GM20000 (cell line): ENCODE data around the gene PCNX2.

Source experiments
- DNase-seq: peaks from one replicate; pipeline ENCODE4 v3.0.0; 2012; ENCODE audit warnings: low spot score
- TF ChIP-seq, protein P1 (sequence below): IDR thresholded peaks from 2 replicates; pipeline ENCODE4 v1.5.1; 2012; ENCODE audit warnings: mild to moderate bottlenecking, control low read depth; ENCODE audit errors: extremely low read depth, missing control alignments

Gene PCNX2

DNA sequence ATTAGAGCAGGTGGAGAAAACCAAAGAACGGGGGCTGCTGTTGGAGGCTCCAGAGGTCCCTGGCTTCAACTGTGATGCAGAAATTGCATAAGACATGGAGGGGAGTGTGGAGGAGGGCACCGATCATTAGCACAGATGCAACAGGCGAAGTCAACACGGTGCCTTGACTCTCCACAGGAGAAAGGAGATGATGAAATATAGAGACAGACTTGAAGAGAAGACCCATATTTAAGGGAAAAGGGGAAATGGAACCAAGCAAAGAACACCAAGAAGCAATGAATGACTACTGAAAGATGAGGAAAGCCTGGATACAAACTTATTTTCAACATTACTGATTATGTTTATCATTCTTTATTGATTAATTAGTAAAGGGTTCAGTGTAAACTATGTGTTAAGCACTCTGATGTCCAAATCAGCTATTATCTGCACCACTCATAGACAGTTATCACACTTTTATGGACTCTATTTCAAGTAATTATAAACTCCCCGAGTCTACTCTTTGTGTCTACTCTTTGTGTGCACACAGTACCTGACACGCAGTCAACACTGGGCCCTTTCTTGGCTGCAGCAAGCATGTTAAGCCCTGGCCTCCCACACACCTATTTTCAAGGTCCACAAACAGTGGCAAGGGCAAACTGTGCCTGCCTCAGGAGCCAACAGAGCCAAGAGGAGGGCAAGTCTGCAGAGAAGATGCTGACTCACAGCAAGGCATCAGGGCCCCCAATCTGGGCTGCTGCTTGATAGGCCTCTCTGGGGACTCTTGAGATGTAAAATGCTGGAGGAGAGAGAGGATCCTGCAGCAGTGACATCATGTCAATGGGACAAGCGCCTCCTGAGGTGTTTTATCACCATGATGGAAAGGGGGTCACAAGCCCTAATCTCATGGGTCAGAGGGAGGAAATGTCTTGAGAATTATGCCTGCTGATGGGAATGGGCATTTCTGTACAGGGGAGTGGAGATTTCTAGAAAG, 17.6 kb downstream of the PCNX2 start:
- DNase-seq = no peak
- TF ChIP-seq, protein P1, sequence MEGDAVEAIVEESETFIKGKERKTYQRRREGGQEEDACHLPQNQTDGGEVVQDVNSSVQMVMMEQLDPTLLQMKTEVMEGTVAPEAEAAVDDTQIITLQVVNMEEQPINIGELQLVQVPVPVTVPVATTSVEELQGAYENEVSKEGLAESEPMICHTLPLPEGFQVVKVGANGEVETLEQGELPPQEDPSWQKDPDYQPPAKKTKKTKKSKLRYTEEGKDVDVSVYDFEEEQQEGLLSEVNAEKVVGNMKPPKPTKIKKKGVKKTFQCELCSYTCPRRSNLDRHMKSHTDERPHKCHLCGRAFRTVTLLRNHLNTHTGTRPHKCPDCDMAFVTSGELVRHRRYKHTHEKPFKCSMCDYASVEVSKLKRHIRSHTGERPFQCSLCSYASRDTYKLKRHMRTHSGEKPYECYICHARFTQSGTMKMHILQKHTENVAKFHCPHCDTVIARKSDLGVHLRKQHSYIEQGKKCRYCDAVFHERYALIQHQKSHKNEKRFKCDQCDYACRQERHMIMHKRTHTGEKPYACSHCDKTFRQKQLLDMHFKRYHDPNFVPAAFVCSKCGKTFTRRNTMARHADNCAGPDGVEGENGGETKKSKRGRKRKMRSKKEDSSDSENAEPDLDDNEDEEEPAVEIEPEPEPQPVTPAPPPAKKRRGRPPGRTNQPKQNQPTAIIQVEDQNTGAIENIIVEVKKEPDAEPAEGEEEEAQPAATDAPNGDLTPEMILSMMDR = no peak

DNA sequence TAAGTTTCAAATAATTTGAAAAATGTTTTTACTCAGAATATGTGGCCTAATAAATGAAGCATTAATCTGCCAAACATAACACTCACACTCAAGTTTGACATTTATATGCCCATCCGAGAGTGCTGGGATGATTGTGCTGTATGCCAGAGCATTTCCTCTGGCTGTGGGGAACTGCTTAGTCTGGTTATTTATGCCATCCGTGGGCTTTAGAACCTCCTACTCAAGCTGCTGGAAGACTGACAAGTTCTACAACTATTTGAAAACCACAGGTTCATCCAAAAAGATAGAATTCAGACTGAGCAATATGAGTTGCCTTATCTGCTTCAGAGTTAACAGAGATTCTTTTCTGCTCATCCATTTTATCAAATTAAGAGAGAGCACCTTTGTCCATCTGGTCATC, 25.9 kb downstream of the PCNX2 start:
- TF ChIP-seq, protein P1 = no peak
- no peak for DNase-seq

DNA sequence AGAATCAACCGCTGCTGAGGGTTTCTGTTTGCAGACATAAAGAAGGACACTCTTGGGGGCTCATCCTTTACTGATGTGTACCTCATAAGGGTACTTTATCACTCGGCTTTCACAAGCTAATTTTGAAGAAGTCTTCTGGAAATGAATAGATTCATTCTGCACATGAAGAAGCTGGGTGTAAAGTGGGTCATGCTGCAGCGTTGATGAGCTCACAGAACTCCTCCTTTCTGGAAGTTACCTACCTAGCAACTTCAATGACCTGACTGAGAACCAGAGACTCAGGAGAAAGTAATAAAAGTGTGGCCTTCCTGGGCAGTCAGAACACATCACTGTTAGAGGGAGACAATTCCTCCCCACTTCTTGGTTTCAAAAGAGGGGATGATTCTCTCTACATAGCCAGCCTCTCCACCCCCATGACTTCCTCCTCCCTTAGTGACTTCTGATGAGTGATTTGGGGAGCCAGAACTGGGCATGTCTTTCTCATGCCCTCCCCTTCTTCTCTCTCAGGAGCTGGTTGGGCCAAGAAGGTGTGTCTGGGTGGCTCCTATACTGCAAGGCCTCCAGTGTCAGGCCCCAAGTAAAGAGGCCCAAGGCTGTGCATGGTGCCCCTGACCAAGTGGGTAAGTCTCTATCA, 27.0 kb downstream of the PCNX2 start:
- TF ChIP-seq, protein P1 = no peak
- no peak for DNase-seq

DNA sequence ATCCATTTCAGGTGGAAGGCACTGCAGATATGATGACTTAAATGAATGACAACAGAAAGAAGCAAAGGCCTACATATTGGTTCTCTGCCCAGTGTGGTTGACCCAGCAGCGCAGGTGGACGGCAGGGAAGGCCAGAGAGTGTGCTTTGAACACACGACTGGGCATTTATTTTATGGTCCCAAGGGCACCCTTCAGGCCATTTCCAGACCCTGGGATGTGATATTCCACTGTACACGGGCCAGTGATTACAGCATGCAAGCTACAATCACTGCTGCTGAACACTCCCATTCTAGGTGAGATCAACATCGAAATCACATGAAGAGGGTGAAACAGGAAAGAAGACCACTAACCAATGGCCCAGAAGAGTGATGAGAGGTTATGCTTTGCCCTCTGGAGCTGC, 33.8 kb downstream of the PCNX2 start:
- TF ChIP-seq, protein P1 = no peak
- no peak for DNase-seq

DNA sequence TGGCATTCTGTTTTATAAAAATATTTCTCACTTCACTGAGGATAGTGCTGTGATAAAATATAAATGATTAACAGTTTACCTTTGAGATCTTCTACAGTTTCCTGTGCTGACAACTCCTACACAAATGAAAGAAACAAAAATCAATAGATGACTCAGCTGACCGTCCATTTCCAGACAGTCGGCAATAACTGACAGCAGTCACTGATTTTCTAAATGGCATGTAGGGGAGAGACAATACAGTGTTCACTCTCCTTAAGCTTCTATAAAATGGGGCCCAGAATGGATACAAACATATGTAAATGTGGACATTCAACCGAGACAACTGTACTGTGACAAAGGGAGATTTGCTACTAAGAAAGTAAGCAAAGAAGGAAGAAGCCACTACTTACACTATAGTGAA, 34.3 kb downstream of the PCNX2 start:
- TF ChIP-seq, protein P1 = no peak
- DNase-seq = peak; percentile 33

DNA sequence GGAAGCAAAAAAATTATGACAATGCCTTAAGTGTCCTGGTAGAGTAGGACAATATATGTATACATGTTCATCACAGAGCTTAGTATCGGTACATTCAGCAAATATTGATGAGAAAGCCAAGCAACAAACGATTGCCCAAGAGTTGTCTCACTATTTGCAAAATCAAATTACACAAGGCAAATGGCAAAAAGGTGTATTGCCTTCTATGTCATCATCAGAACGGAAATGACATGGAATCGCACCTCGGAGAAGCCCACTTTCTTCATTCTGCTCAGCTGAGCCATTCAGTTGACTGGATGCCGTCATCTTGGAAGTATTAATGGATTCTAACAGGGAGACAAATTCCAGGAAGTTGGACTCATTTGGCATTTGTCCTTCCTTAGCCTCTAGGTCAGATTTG, 37.7 kb downstream of the PCNX2 start:
- TF ChIP-seq, protein P1 = no peak
- DNase-seq = no peak

DNA sequence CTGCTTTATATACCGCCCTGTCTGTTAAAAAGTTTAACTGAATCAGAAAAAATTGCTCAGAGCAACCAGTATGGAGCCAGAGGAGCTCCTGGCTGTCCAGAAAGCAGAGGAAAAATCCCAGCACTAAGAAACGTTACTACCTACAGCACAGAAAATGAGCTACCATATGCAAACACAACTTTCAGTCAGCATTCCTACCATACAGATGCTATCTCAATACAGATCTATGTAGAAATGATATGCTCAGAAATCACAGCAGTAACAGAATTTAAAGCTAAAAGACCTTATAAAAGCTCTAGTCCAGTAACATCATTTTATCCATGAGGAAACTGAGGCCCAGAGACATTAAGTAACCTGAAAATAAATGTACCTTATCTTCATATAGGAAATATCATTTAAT, 38.7 kb downstream of the PCNX2 start:
- TF ChIP-seq, protein P1 = no peak
- DNase-seq = no peak
